ENCODE results near the gene KHK.
"Not testable (repeated sequence)": the region's sequence is repeated elsewhere in the genome, so short reads cannot be mapped to it uniquely, and the experiment has no call there.

The KHK gene

DNA sequence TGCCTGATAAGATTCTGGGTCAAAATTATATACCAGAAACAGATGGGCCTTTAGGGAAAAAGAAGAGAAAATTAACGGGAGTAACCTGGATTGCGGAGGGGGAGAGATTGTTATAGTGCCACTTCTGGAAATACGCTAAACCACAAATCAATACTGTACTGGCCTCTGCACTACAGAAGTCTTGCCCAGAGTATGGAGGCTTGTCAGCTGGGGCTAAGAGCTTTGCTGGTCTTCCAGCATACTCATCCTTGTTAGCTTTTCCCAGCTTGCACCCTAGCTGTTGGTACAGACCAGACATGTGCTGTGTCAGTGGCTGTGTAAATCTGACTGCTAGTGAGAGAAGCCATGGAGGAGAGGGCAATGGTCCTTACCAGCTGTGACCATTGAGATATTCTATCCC lies 26.2 kb upstream of the KHK start:
- DNase-seq = no peak

DNA sequence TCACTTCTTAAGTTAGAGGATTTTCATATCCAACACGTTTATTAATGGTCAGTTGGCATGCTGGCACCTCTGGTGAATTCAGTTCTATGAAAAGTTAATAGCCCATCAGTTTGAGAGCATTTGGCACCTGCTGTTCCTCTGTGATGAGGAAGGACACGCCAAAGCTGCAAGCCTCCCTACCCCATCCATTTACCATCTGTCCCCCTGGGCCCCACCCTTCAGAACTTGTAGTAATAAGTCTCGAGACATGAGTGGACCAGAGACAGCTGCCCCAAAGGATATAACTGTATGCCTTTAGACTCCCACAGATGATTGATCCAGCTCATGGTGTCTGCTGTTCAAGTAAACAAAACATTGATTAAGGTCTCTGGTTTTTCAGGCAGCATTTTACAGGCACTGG lies 21.4 kb upstream of the KHK start:
- no peak for DNase-seq

DNA sequence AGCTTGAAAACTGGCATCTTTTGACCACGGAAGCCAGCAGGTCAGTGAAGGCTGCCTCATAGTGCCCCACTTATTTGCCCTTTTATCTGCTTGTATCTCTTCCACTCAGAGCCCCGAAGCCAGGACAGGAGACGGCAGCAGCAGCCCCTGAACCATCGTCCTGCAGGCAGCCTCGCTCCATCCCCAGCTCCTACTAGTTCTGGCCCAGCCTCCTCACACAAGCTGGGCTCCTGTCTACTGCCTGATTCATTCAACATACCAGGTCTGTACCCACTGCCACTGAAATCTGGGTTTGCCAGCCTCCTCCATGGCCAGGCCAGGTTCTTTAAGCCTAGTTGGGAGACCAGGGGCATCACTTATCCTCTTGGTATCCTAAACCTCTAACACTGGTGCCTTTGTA lies 19.2 kb upstream of the KHK start:
- no peak for DNase-seq

DNA sequence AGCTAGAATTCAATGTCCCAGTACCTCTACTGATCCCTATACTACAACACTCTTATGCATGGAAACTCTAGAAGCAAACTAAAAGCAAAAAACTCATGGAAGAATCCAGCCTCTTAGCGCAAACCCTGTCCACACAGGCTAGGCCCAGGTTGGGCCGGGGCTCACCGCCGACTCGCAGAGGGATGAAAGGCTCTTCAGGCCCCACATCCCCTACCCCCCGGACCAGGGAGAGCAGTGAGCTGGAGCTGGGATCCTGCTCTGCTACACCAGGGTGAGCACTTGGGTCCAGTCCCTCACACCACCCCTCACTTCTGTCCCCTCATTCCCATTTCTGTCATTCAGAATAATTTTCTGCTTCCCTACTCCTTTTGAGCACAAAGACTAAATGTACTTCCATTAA lies 17.1 kb upstream of the KHK start:
- DNase-seq = no peak

DNA sequence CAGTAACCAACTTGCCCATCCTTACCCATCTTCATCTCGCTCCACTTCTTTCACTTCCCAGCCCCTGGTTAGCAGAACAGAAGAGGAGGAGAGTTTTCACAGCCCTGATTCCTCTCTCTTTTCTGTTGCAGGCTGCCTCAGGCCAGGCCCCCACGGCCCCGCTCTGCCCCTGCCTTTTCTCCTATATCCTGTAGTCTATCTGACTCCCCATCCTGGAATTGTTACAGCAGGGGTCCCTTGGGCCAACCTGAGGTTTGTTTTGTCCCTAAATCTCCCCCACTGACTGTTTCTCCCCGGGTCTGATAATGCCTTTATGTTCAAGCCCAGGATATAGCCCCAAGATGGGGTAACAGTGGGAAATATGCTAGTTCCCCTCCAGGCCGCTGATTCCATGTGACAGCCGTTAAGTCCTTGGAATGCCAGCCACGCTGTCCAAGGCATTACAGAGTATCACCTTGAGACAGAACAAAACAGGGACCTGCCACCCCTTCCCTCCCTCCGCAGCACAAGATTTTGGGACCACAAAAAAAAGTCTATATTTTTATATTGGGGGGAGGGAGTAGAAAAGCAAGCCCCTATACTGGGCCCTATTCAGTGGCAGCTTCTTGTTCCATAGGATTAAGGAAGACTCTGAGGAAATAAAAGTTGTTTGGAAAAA lies 16.5 kb upstream of the KHK start:
- no peak for DNase-seq

DNA sequence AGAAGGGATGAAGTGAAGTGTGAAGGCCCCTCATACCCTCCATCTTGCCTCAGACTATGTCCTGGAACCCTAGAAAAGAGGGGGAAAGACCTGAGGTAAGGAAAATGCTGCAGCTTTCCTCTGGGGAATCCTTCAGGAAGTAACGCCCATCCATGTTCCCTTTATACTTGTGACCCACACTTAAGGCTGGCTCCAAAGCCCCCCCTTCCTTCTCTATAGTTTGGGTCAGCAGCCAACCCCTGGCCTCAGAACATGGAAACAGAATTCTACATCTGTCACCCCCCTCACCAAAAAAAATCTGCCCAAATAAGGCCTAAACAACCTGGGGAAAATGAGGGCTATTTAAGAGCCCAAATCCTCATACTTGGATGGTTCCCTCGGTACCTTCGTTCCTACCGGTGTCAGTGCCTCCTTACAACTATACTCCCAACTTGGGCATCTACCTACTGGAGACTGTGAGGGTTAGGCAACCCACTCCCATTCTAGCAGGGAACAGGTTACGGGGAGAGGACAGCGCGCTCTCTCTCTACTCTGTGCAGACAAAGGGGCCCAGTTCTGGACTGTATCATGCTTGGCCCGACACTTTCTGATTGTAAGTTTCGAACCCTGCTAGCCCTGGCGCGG lies 15.8 kb upstream of the KHK start:
- DNase-seq = no peak

DNA sequence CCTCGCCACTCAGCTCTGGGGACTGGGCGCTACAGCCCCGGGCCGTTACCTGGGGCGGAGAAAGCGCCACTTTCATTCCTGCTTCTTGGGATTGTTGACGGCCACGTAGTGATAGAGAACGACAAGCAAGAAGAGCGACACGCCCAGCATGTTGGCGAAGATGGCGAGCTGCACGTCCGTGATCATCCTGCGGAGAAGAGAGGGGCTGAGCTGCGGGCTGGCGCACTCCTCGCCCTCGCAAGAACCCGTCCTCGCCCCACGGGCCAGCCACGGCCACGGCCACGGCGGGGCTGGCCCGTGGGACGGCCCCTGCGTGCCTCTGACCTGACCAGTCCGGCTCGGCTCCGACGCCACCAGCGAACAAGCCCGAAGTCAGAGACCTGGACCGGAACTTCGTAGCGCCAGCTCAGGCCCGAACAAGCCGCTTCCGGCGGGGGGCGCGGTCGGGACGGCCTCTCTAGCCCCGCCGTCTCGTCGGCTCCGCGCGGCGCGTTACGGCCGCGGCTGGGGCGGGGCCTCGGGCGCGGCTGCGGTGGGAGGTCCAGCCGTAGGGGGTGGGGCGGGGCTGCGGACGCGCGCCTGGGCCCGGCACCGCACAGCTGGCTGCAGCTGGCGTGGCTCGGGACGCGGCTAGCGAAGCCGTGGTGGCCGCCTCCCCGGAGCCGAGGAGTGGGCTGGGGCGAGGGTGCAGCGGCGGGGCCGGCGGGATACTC lies 15.1 kb upstream of the KHK start, which contains the start of gene OST4:
OST4 (minus strand) TSS at position 378 of the 713 bp plus-strand sequence.
- peak; percentile 95 for DNase-seq

DNA sequence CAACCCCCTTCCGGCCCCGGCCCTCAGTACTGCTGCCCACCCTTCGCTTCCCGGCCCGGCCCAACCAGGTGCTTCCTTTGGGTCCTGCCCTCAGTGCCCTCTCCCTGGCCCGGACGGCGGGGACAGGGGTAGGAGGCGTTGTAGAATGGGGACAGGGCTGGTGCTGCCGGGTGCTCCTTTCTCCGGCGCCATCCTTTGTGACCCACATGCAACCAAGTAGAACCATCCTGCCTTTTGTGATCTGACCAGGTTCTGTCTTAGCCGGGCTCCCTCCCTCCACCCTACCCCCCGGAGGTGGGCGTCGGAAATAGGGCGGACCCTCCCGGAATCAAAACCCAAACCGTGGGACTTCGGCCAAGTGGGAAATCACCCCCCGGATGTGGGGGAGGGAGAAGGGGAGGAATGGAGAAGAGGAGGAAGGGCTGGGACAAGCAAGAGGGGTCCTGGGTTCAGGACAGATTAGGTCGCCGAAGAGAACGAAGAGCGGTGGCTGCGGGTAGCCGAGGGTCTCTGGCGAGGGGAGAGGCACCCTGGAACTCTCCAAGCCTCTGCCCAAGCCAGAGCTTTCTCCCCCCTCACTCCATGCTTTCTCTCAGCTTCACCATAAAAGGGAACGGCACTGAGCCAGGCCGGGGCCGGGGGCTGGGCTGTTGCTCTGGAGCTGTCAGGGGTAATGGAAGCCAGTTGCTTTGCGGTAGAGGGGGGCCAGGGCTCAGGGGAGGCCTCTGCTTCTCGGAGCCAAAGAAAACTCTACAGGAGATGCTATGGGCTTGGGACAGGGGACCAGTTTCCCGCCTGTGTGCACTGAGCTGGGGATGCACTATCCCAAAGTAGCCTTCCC lies 14.4 kb upstream of the KHK start:
- peak; percentile 93 for DNase-seq

DNA sequence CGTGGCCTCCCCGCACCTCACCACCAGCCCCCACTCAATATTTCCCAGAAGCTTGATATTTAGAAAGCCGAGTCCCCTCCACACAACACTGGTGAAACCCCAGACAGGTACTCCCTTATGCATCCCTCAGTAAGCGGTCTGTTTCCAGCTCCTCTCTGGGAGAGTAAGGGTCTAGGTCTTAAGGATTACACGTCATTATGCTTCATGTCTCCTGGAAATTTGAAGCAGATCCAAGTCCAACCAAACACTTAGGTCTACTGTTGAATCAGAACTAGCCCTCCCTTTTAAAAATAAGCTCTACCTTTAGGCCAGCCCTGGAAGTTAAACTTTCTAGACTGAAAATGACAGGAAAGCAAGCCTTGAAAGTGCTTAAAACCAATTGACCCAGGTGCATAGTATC lies 13.7 kb upstream of the KHK start:
- peak; percentile 55 for DNase-seq

DNA sequence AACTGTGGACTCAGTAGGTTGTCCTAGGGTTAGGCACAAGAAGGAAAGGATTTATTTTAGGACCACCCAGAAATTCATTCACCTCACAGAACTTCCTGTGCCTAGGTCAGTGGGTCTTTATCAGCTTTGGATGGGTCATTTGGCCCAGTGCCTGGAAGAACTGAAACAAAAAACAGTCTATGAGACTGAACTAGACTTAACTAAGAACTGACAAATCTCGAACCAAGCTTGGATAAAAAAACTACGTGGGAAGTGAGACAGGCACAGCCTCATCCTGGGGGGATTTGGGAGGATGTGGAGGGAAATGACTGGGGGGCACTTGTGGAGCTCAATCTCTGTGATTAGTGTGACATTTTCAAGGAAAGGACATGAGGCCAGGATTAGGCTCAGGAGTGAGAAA lies 12.8 kb upstream of the KHK start:
- no peak for DNase-seq

DNA sequence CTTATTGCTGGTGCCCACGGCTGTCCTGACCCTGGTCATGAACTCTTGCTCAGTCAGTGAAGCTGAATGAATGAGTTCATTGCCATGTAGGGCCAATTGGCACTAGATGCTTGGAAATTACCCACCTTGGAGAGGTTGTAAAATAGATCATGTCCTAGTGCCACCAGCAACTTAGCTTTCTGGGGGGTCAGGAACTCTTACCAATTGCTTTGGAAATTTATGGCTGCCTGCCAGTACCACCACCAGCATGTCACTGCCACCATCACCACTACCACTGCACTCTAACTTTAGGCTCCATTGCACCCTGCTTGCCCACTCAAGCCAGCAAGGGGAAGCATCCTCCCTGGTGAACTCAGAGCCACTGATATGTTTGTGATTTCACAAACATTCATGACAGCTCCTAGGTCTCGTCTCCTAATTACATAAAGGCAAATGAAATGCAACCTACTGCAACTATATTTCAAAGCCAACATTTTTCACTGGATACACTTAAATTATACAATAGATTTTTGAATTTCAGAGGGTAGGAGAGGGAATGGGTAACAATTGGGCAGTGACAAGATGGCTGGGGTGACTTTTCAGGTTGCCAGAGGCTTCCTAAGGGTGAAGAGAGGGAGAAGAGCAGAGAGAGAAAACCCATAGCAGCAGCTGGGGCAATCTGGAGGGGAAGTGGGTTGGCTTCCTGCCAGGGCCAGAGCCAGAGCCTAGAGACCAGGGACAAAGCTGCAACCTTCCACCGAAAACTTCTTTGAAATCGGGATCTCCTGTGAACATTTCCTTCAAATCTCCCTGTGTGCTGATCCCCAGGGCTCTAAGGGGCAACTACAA lies 11.6 kb upstream of the KHK start:
- peak; percentile 41 for DNase-seq

DNA sequence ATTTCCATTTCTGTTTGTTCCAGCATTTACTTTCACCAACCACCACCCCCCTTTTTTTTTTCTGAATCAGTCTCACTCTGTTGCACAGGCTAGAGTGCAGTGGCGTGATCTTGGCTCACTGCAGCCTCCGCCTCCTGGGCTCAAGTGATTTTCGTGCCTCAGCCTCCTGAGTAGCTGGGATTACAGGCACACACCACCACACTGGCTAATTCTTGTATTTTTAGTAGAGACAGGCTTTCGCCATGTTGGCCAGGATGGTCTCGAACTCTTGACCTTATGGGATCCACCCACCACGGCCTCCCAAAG lies 11.1 kb upstream of the KHK start:
- not testable (repeated sequence) for DNase-seq

DNA sequence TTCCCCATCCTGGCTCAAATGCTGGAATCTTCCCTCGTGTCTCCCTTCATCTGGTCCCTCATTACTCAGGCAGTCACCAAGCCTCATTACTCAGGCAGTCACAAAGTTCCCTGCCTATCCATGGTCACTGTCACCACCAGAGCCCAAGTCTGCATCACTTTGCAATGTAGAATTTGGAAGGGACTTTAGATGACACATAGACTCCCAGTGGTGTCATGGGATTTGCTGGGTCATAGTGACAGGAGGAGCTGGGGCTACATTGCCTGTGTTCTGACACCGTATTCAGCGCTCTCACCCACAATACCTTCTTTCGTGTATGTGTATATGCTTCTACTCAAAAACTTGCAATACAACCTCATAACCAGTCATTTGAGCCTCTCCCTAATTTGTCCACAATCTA lies 10.2 kb upstream of the KHK start:
- DNase-seq = peak; percentile 35

DNA sequence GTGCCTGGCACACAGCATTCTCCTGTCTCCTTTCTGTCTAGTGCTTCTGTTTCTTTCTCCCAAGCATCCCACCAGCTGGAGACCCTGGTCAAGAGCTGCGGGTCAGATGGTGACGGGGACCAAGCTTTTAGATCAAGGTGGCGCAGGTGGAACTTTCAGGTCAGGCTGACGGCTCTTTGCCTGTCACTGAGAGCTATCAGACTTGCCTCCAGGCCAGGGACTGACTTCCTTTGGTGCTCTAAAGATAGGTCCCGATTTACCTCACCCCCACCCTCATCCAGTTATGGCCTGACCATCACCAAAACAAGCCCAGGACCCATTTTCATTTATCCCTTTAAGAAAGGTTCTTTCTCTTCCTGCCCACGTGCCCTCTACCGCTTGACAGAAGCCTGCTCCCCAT lies 9.3 kb upstream of the KHK start:
- no peak for DNase-seq

DNA sequence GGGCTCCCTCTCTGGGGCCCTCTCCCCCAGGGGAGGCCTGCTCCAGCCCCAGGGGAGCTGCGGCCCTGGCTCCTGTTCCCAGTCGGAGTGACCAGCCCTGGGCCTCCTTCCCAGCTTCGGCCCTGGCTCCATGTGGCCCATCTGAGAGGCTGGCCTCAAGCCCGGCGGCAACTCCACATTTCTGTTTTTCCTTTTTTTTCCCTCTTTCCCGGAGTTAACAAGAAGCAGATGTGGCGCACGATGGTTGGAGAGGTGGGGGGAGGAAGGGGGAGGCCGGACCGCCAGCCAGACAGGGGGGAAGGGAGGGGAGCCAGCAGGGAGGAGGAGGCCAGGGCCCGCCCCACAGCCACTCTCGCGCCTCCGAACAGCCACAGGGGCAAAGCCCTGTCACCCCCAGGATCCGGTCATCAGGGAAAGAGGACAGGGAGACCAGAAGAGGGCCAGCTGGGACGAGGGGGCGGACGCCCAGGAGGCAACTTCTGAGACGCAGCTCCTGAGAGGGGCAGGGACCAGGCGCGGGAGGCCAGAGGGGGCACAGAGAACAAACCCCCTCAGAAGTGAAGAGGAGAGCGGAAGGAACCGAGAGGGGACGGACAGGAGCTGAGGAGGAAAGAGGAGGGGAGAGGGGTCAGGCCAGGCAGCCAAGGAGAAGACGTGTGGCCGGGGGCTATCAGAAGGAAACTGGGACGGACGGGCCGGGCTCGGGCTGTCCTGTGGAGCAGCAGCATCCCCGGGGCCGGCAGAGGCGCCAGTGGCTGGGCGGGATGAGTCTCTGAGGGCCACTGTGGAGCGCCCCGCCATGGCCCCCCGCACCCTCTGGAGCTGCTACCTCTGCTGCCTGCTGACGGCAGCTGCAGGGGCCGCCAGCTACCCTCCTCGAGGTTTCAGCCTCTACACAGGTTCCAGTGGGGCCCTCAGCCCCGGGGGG lies 8.0 kb upstream of the KHK start, which contains the start of gene EMILIN1:
EMILIN1 (plus strand) TSS at position 349 of the 928 bp plus-strand sequence; CDS start at position 800, 451 bp downstream.
- peak; percentile 97 for DNase-seq

DNA sequence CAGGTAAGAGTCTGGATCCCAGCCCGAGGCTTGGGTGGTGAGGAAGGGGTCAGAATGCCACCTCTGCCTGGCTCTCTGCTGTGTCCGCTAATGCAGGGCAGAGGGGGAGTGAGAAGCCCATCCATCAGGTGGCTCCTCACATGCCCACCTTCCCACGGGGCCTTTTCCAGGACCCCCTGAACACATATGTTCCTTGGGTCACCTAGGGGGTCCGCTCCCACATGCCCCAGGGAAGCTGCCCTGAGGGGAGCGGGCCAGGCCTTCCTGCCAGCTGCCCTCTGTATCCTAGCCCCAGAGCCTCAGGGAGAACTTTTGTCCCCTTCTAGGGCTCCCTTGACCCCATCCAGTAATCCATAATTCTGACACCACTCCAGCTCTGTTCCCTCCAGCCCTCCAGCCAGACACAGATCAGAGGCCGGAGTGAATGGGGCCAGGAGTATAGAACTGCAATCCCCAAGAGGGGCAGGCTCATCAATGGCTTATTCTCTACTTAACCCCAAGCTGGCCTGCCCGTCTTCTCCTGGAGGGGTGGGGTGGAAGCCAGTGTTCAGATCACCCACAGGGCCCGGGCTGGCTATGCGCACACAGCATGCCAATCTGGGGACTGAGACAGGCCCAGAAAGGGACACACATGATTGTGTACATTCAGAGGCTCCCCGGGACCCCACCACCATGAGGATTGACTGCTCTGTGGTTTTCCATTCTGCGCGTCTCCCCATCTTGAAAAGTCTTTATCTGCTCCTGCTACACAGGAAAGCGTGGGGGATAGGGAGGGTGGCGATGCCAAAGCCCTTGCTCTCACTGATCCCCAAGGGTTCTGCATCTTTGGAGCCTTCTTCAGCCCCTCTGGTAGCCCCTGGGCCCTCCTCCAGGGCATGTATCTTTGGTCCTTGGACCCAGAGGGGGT lies 7.1 kb upstream of the KHK start:
- DNase-seq = no peak

DNA sequence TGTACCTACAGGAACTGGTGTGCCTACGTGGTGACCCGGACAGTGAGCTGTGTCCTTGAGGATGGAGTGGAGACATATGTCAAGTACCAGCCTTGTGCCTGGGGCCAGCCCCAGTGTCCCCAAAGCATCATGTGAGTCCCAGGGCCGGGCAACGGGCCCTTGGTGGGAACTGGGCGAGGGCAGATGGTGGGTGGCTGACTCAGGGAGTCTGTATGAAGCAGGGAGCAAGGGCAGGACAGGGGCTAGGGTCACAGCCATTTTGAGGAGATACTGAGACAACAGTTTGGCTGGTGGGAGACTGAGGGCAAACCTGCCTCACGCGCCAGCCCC lies 6.5 kb upstream of the KHK start:
- DNase-seq = no peak

DNA sequence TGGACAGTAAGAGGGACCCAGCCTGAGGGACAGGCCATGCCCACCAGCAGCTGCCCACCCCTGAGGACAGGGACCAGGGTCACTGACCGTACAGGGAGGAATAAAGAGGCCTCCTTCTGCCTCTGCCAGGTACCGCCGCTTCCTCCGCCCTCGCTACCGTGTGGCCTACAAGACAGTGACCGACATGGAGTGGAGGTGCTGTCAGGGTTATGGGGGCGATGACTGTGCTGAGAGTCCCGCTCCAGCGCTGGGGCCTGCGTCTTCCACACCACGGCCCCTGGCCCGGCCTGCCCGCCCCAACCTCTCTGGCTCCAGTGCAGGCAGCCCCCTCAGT lies 6.0 kb upstream of the KHK start:
- DNase-seq = no peak

DNA sequence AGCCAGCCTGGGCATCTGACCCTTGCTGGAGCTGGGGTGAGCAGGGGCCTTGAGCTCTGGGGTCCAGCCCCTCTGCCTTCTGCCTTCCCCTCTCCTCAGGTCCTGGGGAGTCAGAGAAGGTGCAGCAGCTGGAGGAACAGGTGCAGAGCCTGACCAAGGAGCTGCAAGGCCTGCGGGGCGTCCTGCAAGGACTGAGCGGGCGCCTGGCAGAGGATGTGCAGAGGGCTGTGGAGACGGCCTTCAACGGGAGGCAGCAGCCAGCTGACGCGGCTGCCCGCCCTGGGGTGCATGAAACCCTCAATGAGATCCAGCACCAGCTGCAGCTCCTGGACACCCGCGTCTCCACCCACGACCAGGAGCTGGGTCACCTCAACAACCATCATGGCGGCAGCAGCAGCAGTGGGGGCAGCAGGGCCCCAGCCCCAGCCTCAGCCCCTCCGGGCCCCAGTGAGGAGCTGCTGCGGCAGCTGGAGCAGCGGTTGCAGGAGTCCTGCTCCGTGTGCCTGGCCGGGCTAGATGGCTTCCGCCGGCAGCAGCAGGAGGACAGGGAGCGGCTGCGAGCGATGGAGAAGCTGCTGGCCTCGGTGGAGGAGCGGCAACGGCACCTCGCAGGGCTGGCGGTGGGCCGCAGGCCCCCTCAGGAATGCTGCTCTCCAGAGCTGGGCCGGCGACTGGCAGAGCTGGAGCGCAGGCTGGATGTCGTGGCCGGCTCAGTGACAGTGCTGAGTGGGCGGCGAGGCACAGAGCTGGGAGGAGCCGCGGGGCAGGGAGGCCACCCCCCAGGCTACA lies 4.4 kb upstream of the KHK start:
- no peak for DNase-seq

Data from fibroblast of skin of scalp (primary cell).